Activated CD4-positive, alpha-beta T cell treated with anti-CD3 and anti-CD28 coated beads for 4 hours (primary cell): Measurements from ENCODE around the gene BMPR2.
"Not testable (repeated sequence)": the region's sequence is repeated elsewhere in the genome, so short reads cannot be mapped to it uniquely, and the experiment has no call there.

Experiments
- DNase-seq, 2 donors: peaks; one replicate each; pipeline ENCODE4 v3.0.0-alpha.2; 2020

The BMPR2 gene

DNA sequence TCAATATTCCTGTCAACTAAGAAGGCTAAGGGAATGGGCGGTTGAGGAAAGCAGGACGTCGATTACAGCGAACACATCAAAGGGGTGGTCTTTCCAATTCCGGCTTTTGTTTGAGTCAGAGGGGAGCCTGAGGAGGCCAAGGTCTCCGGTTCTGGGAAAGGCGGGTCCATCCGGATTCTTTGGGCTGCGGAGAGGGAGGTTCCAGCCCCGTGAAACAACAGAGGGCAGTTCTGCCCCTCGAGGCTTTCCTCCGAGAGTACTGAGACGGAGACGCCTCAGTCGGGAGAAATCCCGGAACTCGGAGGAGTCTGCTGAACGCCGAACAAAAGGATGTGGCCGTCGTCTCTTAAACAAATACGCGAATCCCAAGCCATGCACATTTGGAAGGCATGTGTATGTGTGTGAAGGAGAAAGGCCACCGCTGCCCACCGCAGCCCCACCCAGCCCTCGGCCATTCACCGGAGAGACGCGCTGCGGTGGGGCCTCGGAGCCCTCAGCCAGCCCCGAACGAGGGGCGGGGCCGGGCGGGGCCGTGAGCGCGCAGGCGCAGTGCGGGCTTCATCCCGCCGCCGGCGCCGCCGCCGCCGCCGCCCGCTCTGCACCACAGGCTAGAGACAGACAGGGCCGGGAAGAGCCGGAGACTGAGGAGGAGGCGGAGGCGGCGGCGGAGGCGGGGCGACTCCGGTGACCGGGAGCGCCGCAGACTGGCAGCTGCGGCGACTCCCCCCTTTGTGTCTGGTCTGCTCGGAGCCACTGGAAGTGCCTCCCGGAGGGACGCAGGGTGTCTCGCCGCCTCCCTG is at the start of gene BMPR2:
Gene BMPR2, plus strand, starts transcription at position 719 of the 800 bp plus-strand sequence. CDS start 1,148 bp downstream, outside the sequence.
- DNase-seq, result peak; percentile 79 to 81

DNA sequence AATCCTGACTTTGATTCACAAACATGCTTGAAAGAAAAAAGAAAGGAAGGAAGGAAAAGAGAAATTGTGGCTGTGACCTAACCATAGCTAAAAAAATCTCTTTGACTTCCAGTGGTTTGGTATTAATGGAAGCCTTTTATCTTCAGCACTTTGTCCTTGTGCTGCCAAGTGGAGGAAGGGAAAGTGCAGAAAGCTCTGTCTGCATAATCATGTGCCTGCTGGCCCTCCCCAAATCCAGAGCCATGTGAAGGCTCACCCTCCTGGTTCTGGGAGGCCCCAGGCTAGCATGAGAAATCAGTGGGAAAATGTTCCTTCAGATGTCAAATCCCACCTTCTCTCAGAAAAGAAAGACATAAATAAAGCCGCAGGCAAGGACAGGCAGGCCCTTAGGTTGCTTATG is 48.3 kb upstream of the BMPR2 start:
- no peak for DNase-seq

DNA sequence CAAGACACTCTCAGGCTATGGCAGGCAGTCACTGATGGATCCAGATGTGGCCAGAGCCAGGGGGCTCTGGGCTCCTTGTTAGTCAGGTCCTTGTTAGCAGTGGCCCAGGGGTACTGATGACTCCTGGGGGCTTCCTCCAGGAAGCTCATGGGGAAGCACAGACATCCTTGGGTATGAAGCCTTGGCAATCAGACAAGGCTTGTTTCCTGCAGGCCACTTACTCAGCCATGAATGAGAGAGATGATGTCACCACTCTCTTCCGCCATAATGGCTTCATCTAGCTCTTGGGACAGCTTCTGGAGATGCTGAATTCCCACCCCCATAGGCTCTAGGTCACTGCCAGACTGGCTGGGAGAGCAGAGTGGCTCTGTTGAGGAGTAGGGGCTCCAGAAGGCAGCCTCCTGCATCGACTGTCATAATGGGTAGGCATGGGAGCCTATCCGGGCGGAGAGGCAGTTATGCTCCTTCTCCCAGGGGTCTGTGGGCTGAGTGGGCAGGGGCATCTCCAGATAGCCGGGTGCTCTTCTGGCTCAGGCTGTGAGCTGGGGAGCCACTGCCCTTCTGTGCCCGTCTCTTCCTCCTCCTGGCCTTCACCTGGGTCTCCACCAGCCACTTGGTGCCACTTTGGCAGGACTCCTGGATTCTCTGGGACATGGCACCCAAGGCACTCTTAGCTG is 40.2 kb upstream of the BMPR2 start:
- no peak for DNase-seq

DNA sequence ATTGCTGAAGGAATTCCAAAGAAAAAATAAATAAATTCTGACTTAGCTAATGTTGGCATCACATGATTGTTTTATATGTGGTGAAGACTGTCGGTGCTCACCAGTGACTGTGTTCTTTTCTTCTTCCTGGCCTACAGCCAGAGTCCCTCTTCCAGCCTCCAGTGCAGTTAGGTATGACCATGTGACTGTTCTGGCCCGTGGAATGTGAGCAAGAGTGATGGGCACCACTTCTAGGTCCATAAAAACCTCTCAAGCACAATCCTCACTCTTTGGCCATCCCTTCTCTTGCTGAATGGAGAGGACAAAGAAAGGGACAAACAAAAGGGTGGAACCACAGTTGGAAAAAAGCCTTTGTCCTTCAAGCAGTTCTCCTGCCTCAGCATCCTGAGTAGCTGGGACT is 39.0 kb upstream of the BMPR2 start:
- no peak for DNase-seq

DNA sequence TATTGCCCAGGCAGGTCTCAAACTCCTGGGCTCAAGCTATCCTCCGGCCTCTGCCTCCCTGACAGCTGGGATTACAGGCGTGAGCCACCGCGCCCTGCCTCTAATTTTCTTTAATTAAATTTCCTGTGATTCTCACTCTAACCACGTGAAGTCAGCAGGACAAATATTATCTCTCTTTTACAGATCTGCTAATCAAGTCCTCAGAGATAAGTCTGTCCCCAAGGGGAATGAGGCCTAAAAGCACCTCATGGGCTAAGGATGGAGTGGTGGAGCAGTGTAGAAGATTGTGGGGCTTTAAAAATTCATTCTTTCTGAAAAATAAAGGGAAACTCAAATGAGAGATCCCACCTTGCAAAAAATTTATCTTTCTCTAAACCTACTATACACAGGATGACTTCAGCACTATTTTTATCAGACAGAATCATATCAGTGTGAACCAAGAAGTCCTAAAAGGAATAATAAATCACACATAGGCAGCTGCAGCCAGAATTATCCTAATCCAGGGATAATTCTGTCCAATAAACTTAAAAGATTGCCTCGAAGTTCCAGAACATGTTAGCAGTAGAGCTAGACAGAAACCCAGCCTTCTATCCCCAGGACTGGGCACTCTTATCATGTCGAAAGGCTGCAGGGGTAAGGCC is 38.3 kb upstream of the BMPR2 start:
- DNase-seq, result no peak

DNA sequence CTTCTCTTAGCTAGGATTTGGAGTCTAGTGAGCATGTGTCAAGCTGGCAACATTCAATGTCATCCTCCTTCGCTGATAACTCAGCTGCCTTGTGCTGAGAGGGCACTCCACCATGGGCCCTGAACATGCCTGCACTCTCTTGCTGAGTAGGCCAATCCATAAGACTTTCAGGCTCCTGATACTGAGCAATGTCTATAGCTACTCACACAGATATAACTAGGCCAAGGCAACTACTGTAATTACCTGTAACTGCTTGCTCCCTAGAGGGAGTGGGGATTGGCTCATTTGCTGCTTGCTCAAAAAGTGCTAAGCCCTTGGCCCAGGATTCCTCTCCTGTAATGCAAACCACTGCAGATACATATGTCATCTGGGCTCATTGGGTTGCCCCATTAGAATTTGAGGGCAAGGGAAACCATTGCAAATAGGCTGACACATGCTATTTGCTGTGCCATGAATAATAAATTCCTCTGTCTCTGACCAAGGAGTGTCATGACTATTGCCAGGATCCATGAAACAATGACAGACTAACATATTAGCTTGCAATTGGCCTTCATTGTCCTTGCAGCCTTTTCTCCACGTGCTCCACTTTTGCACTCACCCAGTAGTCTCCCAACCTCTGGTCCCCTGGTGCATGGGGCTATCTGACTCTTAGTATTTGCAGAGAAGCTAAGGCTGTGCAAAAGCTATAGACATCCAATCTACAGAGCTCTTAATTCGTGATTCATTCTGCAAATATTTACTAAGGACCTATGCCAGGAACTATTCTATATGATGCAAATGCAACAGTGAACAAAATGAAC is 36.9 kb upstream of the BMPR2 start:
- no peak for DNase-seq

DNA sequence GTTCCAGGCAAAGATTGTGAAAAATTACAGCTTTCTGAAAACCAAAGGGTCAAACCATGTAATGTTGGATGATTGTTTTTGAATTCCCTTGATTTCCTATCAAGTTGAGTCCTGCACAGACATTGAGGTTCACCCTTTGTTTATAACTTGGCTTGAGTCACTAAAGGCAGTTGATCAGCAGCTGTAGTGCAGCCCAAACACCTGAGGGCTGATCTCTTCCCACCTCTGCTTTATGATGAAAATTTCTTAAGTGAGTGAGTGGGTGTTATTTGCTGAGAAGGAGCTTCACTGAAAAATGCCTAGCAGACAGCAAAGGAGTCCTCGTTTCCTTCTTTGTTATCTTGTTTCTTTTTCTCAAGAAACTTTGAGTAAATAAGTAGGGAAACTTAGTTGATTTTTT is 31.9 kb upstream of the BMPR2 start:
- no peak for DNase-seq

DNA sequence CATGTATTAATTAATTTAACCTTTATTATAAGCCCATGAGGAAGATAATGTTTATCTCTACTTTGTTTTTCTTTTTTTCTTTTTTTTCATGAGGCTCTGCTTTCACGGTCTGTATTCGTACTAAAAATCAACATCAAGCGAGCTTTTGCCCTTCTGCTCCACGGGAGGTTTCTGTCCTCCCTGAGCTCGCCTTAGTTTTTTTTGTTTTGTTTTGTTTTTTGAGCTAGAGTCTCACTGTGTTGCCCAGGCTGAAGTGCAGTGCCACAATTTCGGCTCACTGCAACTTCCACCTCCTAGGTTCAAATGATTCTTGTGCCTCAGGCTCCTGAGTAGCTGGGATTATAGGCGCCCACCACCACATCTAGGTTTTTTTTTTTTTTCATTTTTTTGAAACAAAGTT is 29.9 kb upstream of the BMPR2 start:
- DNase-seq, result no peak

DNA sequence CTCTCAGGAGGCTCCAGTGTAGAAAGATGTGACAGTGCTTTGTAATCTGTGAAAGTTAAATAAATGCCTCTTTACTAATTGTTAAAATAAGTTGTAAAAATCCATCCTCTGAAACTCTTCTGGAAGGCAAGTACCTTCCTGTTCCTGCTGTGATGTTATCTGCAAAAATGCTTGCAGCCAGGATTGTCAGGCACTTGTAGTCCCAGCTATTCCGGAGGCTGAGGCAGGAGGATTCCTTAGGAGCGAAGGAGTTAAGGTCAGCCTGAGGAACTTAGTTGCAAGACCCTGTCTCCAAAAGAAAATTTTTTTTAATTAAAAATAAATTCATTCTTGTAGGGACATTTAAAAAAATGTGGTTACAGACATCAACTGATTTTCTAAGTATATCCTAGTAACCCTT is 22.7 kb upstream of the BMPR2 start:
- no peak for DNase-seq

DNA sequence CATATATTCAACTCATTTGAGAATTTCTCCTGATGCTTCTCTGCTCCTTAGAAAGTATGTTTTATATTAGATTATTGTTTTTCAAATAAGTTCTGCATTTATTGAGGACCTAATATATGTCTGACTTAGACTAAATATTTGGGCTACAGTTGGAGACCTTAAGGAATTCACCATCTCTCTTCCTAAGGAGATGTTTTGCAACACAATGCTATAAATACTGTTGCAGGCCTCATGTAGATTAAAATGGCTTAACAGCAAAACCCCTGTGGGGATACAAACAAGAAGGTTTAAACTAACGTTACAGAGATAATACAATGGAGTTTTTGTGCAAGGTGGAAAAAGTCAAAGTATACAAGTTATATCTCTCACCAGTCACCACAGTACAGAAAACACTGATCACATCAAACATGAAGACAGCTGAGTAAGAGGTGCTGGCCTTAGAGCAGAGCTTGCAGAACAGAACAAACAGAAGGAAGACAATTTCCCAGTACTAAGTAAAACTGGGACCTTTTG is 20.1 kb upstream of the BMPR2 start:
- no peak for DNase-seq

DNA sequence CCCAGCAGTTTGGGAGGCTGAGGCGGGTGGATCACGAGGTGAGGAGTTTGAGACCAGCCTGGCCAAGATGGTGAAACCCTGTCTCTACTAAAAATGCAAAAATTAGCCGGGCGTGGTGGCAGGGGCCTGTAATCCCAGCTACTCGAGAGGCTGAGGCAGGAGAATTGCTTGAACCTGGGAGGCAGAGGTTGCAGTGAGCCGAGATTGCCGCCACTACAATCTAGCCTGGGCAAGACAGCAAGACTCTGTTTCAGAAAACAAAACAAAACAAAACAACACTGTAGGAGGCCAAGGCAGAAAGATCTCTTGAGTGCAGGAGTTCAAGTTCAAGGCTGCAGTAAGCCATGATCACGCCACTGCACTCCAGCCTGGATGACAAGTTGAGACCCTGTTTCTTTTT is 17.2 kb upstream of the BMPR2 start:
- DNase-seq, result not testable (repeated sequence)

DNA sequence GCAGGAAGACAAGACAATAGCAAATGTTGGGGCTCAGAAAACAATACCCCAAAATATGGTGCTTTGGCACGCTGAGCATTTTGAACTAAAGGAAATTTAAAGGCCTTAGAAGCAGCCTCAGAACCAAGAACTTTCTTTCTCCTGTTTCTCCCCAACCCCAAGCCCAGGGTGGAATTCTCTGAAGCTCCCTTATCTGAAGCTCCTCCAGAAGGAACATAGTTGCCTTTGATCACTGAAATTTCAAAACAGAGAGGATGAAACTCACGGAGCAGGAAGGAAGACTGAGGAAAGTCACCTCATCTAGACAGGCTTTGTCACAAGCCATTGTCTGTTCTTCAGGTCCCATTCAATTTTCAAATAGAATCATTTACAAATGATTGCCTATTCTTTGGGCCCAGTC is 15.5 kb upstream of the BMPR2 start:
- DNase-seq, result no peak

DNA sequence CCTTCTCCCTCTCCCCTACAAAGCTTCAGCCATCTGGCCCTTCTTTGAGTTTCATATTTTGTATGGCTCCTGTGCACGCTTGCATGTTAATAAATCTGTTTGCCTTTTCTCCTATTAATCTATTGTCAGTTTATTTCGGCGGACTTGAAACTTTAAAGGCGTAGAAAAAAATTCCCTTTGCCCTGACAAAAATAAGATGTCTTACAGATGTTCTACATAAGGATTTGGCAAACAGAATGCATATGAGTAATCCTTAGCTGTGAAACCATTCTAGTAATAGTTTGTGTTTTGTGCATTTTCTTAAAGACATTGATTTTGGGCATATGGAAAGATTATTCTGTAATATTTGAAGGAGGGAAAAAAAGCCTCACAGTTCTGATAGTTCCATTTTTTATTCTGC is 15.0 kb upstream of the BMPR2 start:
- DNase-seq, result no peak

DNA sequence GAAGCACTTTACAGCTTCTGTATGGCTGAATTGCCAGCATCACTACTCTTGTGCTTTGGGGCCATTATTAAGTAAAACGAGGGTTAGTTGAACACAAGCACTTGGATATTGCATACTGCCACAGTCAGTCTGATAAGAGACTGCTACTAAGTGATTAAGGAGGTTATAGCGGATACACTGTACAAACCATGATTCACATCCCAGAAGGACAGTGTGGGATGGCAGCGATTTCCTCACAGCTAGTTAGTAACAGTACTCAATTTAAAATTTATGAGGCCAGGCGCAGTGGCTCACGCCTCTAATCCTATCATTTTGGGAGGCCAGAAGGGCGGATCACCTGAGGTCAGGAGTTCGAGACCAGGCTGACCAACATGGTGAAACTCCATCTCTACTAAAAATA is 2.6 kb upstream of the BMPR2 start:
- no peak for DNase-seq

DNA sequence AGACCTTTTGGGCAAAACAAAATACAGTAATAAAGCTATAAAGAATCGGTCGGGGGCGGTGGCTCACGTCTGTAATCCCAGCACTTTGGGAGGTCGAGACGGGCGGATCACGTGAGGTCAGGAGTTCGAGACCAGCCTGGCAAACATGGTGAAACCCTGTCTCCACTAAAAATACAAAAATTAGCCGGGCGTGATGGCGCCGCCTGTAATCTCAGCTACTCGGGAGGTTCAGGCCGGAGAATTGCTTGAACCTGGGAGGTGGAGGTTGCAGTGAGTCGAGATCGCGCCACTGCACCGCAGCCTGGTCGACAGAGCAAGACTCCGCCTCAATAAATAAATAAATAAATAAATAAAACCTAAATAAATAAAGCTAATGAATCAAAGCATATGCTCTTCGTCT is 1.7 kb upstream of the BMPR2 start:
- DNase-seq, result not testable (repeated sequence)

DNA sequence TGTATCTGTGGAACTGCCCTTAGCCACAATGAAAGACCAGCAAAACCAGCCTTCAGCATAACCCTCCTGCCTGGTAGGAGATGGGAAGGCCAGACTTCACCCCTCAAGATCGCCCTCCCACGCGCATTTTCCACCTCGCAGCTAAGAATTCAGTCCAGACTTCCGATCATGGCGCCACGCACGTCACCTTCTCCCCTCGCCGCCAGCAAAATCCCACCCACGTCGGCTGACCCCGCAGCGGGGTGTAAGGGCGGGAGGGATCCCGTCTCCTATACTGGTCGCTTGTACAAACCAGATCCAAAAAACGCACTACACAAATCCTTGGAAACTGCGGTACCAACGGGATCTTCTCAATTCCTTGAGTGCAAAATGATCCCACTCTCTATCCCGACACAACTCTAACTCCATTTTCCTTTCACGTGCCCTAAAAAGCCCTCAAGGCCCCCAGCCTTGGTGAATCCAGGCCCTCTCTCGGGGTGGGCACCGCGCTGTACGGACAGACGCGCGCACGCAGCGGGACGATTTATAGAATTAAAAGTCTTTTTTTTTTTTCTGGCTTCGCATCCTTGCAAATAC is 1.0 kb upstream of the BMPR2 start:
- peak; percentile 38 to 53 for DNase-seq

DNA sequence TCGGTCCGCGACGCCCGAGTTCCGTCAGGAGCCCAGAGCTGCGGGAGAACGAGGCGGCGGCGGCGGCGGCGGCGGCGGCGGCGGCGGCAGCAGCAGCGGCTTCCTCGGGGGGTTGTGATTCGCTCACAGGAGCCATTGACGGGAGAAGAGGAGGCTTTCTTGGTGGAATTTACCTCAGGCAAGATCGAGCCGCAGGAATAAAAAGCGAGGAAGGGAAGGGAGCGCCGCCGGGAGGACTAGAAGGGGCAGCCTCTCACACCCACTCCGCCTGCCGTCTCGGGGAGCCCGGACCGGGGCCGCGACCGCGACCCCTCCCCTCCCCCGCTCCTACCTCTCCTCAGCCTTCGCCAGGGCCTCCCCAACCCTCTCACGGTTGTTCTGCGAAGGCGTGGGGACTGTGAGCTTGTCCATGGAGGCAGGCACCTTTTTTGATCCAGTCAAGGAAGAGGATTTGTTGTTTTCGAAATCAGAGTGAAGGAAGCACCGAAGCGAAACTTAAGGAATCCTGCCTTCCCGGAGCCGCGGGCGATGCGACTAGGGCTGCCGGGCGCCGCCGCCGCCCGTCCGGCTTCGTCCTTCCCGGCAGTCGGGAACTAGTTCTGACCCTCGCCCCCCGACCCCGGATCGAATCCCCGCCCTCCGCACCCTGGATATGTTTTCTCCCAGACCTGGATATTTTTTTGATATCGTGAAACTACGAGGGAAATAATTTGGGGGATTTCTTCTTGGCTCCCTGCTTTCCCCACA is 506 bp downstream of the BMPR2 start:
- peak; percentile 33 to 45 for DNase-seq

DNA sequence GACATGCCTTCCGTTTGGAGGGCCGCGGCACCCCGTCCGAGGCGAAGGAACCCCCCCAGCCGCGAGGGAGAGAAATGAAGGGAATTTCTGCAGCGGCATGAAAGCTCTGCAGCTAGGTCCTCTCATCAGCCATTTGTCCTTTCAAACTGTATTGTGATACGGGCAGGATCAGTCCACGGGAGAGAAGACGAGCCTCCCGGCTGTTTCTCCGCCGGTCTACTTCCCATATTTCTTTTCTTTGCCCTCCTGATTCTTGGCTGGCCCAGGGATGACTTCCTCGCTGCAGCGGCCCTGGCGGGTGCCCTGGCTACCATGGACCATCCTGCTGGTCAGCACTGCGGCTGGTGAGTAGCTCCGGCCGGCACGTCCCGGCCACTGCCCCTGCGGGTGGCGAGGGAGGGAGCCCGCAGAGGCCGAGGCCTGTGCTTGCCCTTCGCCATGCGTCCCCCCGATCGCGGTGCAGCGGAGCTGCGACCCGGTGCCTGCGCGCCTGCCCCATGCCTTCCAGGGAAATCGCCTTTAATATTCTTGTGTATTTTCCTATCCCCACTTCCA is 1.2 kb downstream of the BMPR2 start:
- peak in 1 of 2 donors; percentile 5 for DNase-seq

DNA sequence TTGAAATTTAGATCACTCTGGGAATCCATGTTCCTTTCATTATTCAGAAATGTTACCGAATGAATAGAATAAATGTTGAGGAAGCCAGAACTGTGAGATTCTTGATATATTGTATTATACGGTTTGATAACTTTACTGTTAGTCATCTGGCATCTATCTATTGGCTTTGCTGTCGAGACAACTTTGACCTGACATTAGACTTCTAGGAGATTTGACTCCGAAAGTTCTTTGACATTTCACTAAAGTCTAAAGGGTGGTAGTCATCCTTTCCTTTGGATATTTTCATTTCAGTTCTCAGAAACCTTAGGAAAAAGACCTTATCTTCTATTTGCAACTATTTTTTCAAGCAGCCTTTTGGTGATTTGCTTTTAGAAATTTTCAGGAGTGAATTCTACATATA is 1.9 kb downstream of the BMPR2 start:
- no peak for DNase-seq

DNA sequence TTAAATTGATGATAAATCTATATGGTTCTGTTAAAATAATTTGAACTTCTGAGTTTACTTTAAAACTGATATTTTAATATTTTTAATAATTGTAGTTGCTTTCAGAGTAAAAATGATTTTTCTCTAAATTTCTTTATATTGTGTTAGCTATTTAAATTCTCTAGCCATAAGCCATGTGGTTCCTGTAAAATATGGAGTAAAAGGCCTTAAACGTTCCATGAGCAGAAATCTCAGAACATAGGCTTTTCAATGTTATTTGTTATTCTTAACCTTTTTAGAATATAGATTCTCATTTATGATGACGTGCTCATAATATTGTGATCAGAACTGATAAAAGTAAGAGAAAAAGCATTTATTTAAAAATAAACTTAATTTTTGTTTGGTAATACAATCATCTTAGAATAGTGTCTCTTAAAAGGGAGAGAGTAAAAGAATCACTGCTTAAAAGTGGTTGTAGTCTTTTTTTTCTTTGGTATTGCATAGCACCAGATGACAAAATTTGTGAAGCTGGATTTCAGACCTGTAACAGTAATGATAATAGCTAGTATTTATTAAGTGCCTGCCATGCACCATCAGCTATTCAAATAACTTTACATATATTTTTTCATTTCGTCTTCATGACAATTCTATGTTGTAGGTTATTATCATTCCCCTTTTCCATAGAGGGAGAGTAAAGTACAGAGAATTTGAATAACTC is 2.7 kb downstream of the BMPR2 start:
- no peak for DNase-seq

DNA sequence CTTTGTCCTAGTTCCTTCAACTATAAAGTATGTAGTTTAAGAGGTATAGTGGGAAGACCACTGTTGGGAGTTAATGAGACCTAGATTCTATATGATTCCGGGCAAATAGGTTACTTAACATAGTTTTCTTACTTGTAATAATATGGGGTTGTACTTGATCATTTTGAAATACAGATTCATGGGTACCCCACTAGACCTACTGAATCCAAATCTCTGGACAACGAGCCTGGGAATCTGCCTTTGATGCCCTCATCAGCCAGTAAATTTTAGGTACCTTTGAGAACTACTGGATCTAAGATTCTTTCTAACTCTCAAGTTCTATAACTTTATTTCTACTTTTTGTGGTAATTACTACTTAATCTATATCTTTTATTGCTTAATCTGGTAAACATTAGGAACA is 6.6 kb downstream of the BMPR2 start:
- DNase-seq, result no peak
